Trophoblast cell (in vitro differentiated cells and primary cell): ENCODE results near the gene RGS19.

ENCODE experiments used
- DNase-seq, 2 donors: peaks; one replicate each; pipeline ENCODE4 v3.0.0-alpha.2; 2016
- H2AFZ ChIP-seq: 2 replicates; pipeline ENCODE4 v1.6.1; 2013; ENCODE audit warnings: low read length, moderate library complexity, mild to moderate bottlenecking; ENCODE audit not compliant: insufficient read depth, poor library complexity
- H2AK5ac ChIP-seq: 2 replicates; pipeline ENCODE4 v1.6.1; 2013; ENCODE audit warnings: mild to moderate bottlenecking, low read length
- H2BK120ac ChIP-seq: 2 replicates; pipeline ENCODE4 v1.6.1; 2013; ENCODE audit warnings: low read length, mild to moderate bottlenecking, moderate library complexity; ENCODE audit not compliant: insufficient read depth, poor library complexity
- H2BK12ac ChIP-seq: 2 replicates; pipeline ENCODE4 v1.6.1; 2013; ENCODE audit warnings: mild to moderate bottlenecking, low read length, moderate library complexity
- H2BK5ac ChIP-seq: 2 replicates; pipeline ENCODE4 v1.6.1; 2013; ENCODE audit warnings: low read length, low read depth, moderate library complexity, mild to moderate bottlenecking; ENCODE audit not compliant: poor library complexity
- H3K14ac ChIP-seq: 2 replicates; pipeline ENCODE4 v1.6.1; 2013; ENCODE audit warnings: mild to moderate bottlenecking, low read length
- H3K18ac ChIP-seq: 2 replicates; pipeline ENCODE4 v1.6.1; 2013; ENCODE audit warnings: mild to moderate bottlenecking, low read length
- H3K23ac ChIP-seq: 2 replicates; pipeline ENCODE4 v1.6.1; 2013; ENCODE audit warnings: low read length
- H3K27ac ChIP-seq: 2 replicates; pipeline ENCODE4 v1.5.1; 2013; ENCODE audit warnings: low read depth, mild to moderate bottlenecking, inconsistent platforms, low read length, moderate library complexity
- H3K27me3 ChIP-seq: 2 replicates; pipeline ENCODE4 v1.6.1; 2013; ENCODE audit warnings: inconsistent platforms, mild to moderate bottlenecking, low read length, moderate library complexity; ENCODE audit not compliant: insufficient read depth
- H3K36me3 ChIP-seq, 2 experiments: 1 replicate in 1 of 2; 2 replicates in 1 of 2; pipeline ENCODE4 v1.6.1; 2013; ENCODE audit warnings: low read length in 2 of 2, mild to moderate bottlenecking in 2 of 2, moderate library complexity in 1 of 2; ENCODE audit not compliant: insufficient read depth in 2 of 2, control insufficient read depth in 1 of 2
- H3K4ac ChIP-seq: 2 replicates; pipeline ENCODE4 v1.6.1; 2013; ENCODE audit warnings: low read depth, mild to moderate bottlenecking, low read length, moderate library complexity
- H3K4me1 ChIP-seq, 2 experiments: 1 replicate in 1 of 2; 2 replicates in 1 of 2; pipeline ENCODE4 v1.6.1; 2013; ENCODE audit warnings: low read length in 2 of 2, mild to moderate bottlenecking in 2 of 2, moderate library complexity in 1 of 2; ENCODE audit not compliant: insufficient read depth in 2 of 2, control insufficient read depth in 1 of 2
- H3K4me2 ChIP-seq: 2 replicates; pipeline ENCODE4 v1.6.1; 2013; ENCODE audit warnings: inconsistent platforms, mild to moderate bottlenecking, low read length, moderate library complexity
- H3K4me3 ChIP-seq: 2 replicates; pipeline ENCODE4 v1.5.1; 2013; ENCODE audit warnings: mild to moderate bottlenecking, low read depth, low read length, inconsistent platforms
- H3K79me1 ChIP-seq: one replicate; pipeline ENCODE4 v1.6.1; 2013; ENCODE audit warnings: low read length
- H3K79me2 ChIP-seq: 2 replicates; pipeline ENCODE4 v1.6.1; 2013; ENCODE audit warnings: low read length, mild to moderate bottlenecking; ENCODE audit not compliant: control insufficient read depth, insufficient read depth, poor library complexity
- H3K9ac ChIP-seq: 2 replicates; pipeline ENCODE4 v1.6.1; 2013; ENCODE audit warnings: mild to moderate bottlenecking, low read length
- H3K9me3 ChIP-seq: 2 replicates; pipeline ENCODE4 v1.6.1; 2013; ENCODE audit warnings: low read depth, mild to moderate bottlenecking, control low read depth, inconsistent platforms, low read length; ENCODE audit not compliant: insufficient read depth
- H4K12ac ChIP-seq: 2 replicates; pipeline ENCODE4 v1.6.1; 2013; ENCODE audit warnings: low read depth, mild to moderate bottlenecking, low read length, moderate library complexity
- H4K8ac ChIP-seq: 2 replicates; pipeline ENCODE4 v1.6.1; 2013; ENCODE audit warnings: low read depth, mild to moderate bottlenecking, low read length, moderate library complexity
- H4K91ac ChIP-seq: one replicate; pipeline ENCODE4 v1.6.1; 2013; ENCODE audit warnings: low read depth, mild to moderate bottlenecking, low read length, moderate library complexity
- WGBS: extraction: QIAGEN DNeasy Blood & Tissue Kit; methylation state at CpG from one replicate; pipeline ENCODE4 v1.1.7; 2013; ENCODE audit warnings: missing lambda C conversion rate; ENCODE audit not compliant: insufficient read length, insufficient coverage; ENCODE audit errors: extremely low coverage; 5-methylcytosine and 5-hydroxymethylcytosine counted together

The RGS19 gene

DNA sequence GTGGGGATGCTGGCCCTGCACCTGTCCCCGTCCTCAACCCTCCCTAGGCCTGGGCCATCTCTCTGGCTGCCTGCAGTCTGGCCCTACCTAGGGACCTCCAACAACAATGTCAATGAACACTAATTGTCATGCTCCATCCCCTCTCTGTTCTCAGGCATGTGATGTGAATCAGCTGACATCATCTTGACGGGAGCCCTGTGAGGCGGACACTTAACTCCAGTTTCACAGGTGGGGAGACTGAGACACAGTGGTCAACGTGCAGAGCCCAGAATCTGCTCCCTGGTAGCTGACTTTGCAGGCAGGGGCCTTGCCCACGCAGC, 17.1 kb downstream of the RGS19 start:
- peak overlapping the region; percentile 58 for H3K4me3 ChIP-seq
- H2AFZ ChIP-seq: peak overlapping the region; percentile 93
- H3K27ac ChIP-seq: peak overlapping the region; percentile 5
- H3K4me1 ChIP-seq: peaks cover 15 to 22% of the 10 kb centered on the region in 2 experiments
- H2BK120ac ChIP-seq: peak overlapping the region; percentile 93
- no peak for DNase-seq
- peak overlapping the region; percentile 97 for H3K14ac ChIP-seq
- no peak overlapping the region for H3K9ac ChIP-seq
- H4K8ac ChIP-seq: peak overlapping the region; percentile 100
- no peak overlapping the region for H3K23ac ChIP-seq
- H2BK12ac ChIP-seq: no peak overlapping the region
- peaks cover 12% of the 10 kb centered on the region for H3K79me2 ChIP-seq
- peak overlapping the region; percentile 20 for H2AK5ac ChIP-seq
- peaks cover 12% of the 10 kb centered on the region for H3K79me1 ChIP-seq
- no peaks in the 10 kb centered on the region for H3K36me3 ChIP-seq
- H3K4ac ChIP-seq: peak overlapping the region; percentile 74
- H2BK5ac ChIP-seq: peak overlapping the region; percentile 79
- peak overlapping the region; percentile 88 for H4K91ac ChIP-seq
- H3K27me3 ChIP-seq: no peaks in the 10 kb centered on the region
- H3K9me3 ChIP-seq: no peaks in the 10 kb centered on the region
- peak overlapping the region; percentile 71 for H3K4me2 ChIP-seq
- H4K12ac ChIP-seq: peak overlapping the region; percentile 97
- no CpG with 5 or more reads among the region's 5 CpGs for WGBS
- peak overlapping the region; percentile 90 for H3K18ac ChIP-seq

DNA sequence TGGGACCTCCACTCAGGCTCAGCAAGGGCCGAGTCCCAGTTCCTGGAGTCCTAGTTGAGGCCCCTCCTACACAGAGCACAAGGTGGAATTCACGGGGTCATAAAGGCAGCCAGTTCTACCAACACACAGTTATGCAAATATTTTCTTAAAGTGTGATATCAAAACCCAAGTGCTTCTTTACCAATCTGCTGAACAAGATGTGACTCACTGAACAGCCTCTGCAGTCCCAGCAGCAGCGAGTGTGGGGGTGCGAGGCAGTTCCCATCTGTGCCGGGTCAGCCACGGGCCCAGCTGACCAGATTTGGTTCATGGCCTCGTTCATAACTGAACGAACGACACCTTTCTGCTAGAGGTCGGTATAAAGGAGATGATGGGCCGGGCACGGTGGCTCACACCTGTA, 20.8 kb downstream of the RGS19 start:
- Histone ChIP-seq H3K4ac (no peak overlapping the region), H3K4me1 (peaks cover 27 to 40% of the 10 kb centered on the region in 2 experiments), H3K18ac (no peak overlapping the region), H4K8ac (no peak overlapping the region), H3K79me2 (peaks cover 9% of the 10 kb centered on the region), H2BK120ac (no peak overlapping the region), H4K12ac (no peak overlapping the region), H3K4me3 (no peak overlapping the region), H3K36me3 (no peaks in the 10 kb centered on the region), H4K91ac (no peak overlapping the region), H3K79me1 (peaks cover 26% of the 10 kb centered on the region), H3K14ac (no peak overlapping the region), H3K27ac (no peak overlapping the region), H2AK5ac (no peak overlapping the region), H2BK12ac (no peak overlapping the region), H3K23ac (no peak overlapping the region), H3K9me3 (no peaks in the 10 kb centered on the region), H3K9ac (no peak overlapping the region), H3K27me3 (no peaks in the 10 kb centered on the region), H3K4me2 (no peak overlapping the region), H2BK5ac (no peak overlapping the region), H2AFZ (no peak overlapping the region)
- WGBS: no CpG with 5 or more reads among the region's 12 CpGs
- DNase-seq: no peak

DNA sequence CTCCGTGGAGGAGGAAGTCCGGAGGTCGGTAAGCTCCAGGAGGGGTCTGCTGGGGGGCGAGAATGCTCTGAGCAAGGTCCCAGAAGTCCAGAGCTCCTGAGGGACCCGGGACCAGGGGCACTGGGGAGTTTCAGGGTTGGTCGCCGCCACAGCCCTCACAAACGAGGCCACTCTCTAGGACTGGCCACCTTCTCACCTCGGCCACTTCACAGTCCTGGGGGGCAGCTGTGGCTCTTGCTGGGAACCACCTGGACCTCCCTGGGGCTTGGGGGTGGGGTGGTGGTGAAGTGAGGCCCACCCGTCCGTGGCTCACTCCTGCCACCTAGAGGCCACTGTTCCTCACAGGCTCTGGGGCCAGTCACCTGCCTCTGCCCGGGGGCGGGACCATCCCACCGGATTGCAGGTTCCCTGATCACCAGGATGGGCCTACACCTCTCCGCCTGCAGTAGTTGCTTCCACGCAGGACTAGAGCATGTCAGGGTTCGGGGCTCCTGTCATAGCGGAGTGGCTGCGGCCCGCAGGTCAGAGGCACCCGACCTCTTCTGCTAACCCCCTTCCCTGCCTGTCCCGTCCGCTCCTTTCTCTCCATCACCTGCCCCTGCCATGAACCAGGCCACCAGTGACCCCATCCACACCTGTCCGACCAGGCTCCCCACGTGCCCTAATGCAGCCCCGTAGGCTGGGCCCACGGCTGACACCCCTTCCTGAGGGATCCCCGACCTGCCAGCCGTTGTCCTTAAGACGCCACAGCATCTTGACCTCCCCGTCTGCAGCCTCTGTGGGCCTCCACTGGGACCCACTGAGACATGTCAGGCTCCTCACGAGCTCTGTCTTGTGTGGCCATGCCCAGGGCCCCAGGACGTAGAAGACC, 21.5 kb downstream of the RGS19 start:
- H3K36me3 ChIP-seq: no peaks in the 10 kb centered on the region
- peak overlapping the region; percentile 11 for H2BK120ac ChIP-seq
- no peak overlapping the region for H3K4ac ChIP-seq
- no peak overlapping the region for H2AK5ac ChIP-seq
- no peak overlapping the region for H3K27ac ChIP-seq
- no peak overlapping the region for H3K4me3 ChIP-seq
- no peaks in the 10 kb centered on the region for H3K27me3 ChIP-seq
- peaks cover 20% of the 10 kb centered on the region for H3K79me1 ChIP-seq
- H3K79me2 ChIP-seq: peaks cover 4% of the 10 kb centered on the region
- peak overlapping the region; percentile 48 for H2AFZ ChIP-seq
- peak; percentile 52 to 69 for DNase-seq
- no peak overlapping the region for H3K18ac ChIP-seq
- no peak overlapping the region for H2BK5ac ChIP-seq
- peak overlapping the region; percentile 29 for H4K91ac ChIP-seq
- H4K8ac ChIP-seq: peak overlapping the region; percentile 47
- no peak overlapping the region for H3K9ac ChIP-seq
- H3K4me1 ChIP-seq: peaks cover 27 to 40% of the 10 kb centered on the region in 2 experiments
- H3K9me3 ChIP-seq: no peaks in the 10 kb centered on the region
- no peak overlapping the region for H3K4me2 ChIP-seq
- no CpG with 5 or more reads among the region's 33 CpGs for WGBS
- peak overlapping the region; percentile 70 for H2BK12ac ChIP-seq
- no peak overlapping the region for H3K14ac ChIP-seq
- H3K23ac ChIP-seq: no peak overlapping the region
- peak overlapping the region; percentile 22 for H4K12ac ChIP-seq

- H3K23ac ChIP-seq: no peak overlapping the region
- no peaks in the 10 kb centered on the region for H3K27me3 ChIP-seq
- no peak for DNase-seq
- H4K12ac ChIP-seq: no peak overlapping the region
- H3K9me3 ChIP-seq: no peaks in the 10 kb centered on the region
- H3K36me3 ChIP-seq: no peaks in the 10 kb centered on the region
- no peak overlapping the region for H3K9ac ChIP-seq
- peaks cover 20 to 33% of the 10 kb centered on the region in 2 experiments for H3K4me1 ChIP-seq
- no peak overlapping the region for H4K8ac ChIP-seq
- H3K4me2 ChIP-seq: no peak overlapping the region
- no peak overlapping the region for H2BK5ac ChIP-seq
- no peak overlapping the region for H3K4me3 ChIP-seq
- no peak overlapping the region for H3K18ac ChIP-seq
- no peak overlapping the region for H2AFZ ChIP-seq
- no peak overlapping the region for H3K14ac ChIP-seq
- no peak overlapping the region for H3K4ac ChIP-seq
- peak overlapping the region; percentile 70 for H2BK12ac ChIP-seq
- H3K27ac ChIP-seq: no peak overlapping the region
- no peaks in the 10 kb centered on the region for H3K79me2 ChIP-seq
- H3K79me1 ChIP-seq: peaks cover 16% of the 10 kb centered on the region
- WGBS: no CpG with 5 or more reads among the region's 39 CpGs
- H2BK120ac ChIP-seq: peak overlapping the region; percentile 20
- peak overlapping the region; percentile 41 for H4K91ac ChIP-seq
- peak overlapping the region; percentile 6 for H2AK5ac ChIP-seq
Measured at GRCh38 chr20:64056889-64057627, 22.3 kb downstream of the RGS19 start.
